Stimulated activated naive CD8-positive, alpha-beta T cell treated with anti-CD3 and anti-CD28 coated beads, Interleukin-15, Interleukin-2, amounts not matched to agents 100 U/mL and 50 U/mL, for 24 hours (primary cell): ENCODE results near the gene ADAMTS12.

Source experiments
- ATAC-seq: fragments of 150-1000 bp; cut with Tn5 transposase; one replicate; pipeline ENCODE4 v1.10.0; 2021
- DNase-seq: peaks from one replicate; pipeline ENCODE4 v3.0.0; 2021

The ADAMTS12 gene

DNA sequence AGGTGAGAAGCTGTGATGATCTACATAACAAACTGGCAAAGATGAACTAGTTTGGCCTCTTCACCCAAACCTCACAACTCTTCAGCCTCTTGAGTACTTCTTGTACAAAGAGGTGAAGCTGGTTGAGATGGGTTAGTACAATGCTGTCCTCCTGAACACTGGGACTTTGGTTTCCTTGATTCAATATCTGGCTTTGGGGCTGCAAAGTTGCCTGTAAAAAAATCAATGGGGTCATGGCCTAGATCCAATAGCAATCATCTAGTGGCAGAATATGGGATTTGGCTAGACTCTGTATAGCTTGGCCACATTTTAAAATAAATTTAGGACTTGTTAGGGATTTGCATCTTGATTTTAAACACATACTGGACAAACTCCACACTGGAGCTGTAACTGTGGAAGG is 179.1 kb downstream of the ADAMTS12 start:
- no peak for DNase-seq
- ATAC-seq: no peak

DNA sequence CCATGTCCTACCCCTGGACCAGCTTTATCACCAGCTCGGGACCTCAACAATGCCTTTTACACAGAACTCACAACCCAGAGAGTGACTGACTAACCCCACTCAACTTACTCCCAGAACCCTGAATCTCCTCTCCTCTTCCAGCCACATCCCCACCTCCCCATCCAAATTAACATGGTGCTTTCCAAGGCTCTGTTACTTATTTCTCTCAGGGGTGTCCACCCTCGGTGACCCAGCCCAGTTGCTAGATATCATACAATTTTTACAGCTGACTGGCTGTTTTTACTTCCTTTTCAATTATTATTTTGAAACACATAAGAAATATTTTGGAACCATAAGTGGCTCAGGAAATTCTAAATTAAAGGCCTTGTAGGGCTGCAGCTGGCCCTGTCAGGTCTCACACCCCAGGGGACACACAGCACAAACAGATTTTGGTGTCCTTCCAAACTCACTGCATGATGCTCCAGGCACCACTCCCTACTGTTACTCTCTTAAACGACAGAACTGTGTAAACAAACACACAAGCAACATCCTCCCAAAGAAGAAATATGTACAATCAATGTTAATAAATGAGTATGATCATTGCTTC is 180.6 kb downstream of the ADAMTS12 start:
- DNase-seq: no peak
- no peak for ATAC-seq

DNA sequence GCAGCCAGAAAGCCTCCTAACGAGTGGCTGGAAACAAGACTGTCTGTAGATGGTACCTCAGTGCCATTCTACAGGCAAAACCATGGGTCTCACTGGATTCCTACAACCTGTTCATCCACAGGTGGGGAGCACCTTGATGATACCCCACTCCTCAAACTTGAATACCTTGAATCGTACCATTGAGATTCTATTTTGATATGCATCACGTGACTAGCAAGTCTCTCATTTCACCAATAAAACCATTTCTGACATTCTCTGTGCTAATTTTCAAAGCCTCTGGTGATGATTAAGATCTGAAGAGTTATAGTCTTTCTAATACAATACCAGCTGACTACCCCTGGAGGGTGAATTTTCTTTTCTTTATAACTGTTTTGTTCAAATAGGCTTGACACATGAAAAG is 188.9 kb downstream of the ADAMTS12 start:
- no peak for DNase-seq
- no peak for ATAC-seq

DNA sequence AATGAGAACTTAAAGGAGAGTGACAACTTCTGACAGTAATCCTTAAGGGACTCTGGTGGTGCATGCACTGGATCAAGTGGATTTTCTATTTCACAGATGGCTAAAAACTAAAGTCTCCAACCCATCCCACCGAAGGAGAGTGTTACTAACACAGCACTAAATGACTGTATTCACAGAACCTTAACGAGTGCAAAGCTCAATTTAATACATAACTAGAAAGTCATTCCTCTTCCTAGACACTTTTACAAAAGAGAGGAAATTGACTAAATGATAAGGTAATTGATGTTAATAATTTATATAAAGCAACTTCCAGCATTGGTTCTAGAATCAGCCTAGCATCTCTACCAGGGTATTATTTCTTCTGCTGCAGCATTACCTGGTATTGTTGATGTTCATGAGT is 189.8 kb downstream of the ADAMTS12 start:
- ATAC-seq (no peak), DNase-seq (no peak)

DNA sequence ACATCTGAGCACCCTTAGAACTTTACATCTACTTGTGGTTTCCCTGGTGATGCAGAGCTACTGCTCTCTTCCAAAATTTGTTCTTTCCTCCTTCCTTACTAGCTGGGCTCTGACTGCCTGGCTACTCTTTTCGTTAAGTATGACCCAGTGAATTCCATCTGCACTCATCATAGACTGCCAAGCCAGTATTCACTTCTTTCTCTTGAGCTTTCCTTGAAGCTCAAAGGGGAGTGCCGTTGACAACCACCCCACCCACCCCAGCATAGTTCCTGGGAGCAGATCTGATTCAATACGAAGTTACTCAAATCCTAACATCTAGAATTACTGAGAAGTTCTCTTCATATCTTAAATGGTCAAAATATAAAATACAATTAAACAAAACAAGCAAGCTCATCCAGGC is 190.5 kb downstream of the ADAMTS12 start:
- no peak for ATAC-seq

DNA sequence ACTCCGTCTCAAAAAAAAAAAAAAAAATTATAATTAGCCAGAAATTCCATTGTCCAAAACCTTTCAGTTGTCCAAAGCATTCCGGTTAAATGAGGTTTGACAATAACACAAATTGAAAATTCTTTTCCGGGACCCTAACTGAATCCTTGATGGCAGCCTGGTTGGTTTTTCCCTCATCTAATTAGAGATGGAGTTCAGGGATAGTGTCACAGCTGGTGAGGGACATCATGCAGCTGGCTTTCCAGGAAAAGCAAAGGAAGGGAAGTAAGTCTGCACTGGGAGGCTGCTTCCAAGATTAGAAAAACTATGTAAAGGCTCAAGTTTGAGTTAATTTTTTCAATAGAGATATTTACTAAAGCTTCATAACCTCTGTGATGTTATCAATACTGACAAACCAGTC is 195.4 kb downstream of the ADAMTS12 start:
- ATAC-seq: no peak
- no peak for DNase-seq

More for the DNA sequence above, 190.5 kb downstream of the ADAMTS12 start:
- DNase-seq: no peak

DNA sequence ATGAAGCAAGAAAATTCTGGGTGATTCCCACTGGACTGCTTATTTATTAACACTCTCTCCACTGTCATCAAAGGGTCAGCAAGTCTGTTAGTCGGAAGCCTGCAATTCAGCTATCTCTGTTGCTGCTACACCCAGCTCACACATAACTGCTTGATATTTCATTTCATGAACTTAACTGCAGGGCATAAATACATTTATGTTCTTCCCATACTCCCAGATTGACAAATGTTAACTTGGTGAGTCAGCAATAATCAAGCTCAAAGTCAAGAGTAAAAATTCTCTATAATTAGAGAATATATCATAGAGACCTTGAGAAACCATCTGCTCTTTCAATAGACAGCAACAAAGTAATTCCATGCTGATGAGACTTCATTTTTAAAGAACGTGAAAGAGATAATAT is 198.8 kb downstream of the ADAMTS12 start:
- DNase-seq: no peak

DNA sequence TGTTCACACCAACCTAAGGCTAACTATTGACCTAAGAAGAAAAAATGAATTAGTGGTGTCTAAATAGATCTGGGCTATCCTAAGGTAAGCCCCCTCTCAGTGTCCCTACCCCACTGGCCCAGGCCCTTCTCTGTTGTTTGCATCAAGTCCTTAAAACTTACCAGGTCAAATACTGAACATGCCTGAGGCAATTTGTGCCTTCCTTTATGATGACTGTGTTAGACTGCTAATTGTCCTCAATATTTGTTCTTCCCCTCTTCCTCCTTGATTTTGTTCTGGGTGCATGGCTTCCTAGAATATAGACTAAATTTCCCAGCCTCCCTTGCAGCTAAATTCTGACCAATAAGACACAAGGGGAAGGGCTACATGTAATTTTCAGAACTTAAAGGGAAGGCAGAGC is 199.9 kb downstream of the ADAMTS12 start:
- DNase-seq: no peak
- ATAC-seq: no peak

More for the DNA sequence above, 198.8 kb downstream of the ADAMTS12 start:
- no peak for ATAC-seq

DNA sequence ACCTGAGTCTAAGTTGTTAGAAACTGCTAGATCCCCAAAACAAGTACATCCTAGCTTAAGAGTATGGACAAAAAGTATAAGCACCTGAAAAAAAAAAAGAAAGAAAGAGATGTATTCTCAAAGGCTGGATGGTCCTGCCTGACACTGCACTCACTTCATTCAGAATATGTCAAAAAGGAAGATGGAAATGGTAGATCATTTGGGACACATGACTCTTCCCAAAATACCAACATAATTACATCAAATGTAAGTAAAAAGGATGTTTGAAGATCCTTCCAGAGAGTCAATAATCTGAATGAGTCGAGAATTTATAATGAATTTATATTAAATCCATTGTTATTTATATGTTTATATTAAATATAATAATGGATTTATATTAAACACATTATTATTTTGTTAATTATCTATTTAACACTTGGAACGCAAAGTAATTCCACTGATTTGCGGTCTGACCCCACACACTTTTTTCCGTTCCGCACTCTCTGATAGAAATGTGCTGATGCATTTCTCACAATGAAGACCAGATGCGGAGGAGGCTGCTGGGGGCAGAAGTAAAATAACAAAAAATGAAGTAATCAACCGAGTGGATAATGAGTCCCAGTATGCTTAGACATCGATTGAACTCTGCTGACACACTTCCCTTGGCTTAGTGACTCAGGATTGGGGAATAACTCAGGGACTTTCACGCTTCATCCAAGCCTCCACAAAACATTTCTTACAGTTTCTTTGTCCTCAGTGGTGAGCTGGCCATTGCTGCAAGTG is 201.2 kb downstream of the ADAMTS12 start:
- DNase-seq: no peak
- ATAC-seq: no peak

DNA sequence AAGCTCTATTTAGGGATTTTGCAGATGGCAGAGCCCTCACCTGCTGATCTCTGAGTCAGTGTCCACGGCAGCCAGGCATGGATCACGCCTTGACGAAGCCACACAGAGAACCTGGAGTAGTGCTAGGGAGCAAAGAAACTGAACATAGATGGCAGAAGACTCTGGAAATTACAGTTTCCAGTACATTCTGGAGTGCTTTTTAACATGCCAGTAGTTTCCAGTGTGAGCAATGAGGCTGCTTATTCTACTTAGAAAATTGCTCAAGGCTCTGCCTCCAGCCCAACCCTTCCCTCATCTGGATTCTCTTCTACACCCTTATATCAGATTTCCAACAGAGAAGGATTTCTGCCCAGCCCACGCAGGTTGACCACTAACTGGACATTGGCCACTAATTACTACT is 203.3 kb downstream of the ADAMTS12 start:
- ATAC-seq (no peak), DNase-seq (no peak)

DNA sequence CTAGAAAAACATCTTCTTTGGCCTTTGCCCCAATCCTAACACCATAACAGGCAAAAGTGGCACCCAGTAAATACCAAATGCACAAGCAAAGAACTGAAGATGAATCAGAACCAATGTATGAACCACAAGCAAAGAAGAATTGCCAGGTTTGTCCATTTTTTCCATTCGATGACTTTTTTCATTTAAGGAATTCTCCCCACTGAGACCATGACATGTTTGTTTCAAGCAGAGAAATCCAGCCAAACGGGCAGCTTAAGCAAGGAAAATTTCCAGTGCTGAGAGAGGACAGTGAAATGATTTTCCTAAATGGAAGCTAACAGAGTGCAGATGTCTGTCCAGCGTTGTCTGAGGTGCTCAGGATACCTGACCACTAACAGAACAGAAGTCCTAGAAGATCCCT is 203.7 kb downstream of the ADAMTS12 start:
- ATAC-seq (no peak), DNase-seq (no peak)

DNA sequence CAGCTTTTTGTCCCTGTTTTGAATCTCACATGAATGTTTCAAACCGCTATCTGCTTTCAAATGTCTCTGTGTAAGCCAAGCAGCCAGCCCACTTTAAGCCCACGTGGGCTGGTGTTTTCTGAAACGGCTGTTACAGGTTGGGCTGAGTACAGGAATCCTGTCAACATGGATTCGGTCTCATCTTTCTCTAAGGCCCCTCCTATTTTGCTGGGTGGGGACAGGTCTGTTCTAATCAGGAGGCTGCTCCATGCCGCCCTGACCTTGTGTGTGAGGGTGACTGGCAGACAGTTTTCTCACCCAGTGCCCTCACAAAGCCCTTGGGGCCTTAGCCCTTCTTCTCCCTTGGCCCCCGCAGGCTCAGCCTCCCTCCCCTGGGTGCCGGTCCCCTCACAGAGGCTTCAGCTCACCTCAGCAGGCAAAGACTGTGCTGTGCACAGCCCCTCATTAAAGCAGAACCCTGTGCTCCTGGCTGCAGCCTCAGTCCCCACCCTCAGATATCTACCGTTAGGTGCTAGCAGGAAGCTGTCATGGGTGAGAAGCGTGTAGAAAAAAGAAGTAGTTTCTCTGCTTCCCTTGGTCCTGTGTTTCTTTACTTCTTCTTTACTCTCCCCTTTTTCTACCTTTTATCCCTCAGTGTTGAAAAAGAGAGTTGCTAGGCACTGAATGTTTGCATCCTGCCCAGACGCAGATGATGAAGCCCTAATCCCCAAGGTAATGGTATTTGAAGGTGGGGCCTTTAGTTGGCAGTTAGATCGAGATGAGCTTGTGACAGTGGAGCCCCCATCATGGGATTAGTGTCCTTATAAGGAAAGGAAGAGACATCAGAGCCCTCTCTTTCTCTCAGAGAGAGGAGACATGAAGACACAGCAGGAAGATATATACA is 205.7 kb downstream of the ADAMTS12 start:
- no peak for ATAC-seq

DNA sequence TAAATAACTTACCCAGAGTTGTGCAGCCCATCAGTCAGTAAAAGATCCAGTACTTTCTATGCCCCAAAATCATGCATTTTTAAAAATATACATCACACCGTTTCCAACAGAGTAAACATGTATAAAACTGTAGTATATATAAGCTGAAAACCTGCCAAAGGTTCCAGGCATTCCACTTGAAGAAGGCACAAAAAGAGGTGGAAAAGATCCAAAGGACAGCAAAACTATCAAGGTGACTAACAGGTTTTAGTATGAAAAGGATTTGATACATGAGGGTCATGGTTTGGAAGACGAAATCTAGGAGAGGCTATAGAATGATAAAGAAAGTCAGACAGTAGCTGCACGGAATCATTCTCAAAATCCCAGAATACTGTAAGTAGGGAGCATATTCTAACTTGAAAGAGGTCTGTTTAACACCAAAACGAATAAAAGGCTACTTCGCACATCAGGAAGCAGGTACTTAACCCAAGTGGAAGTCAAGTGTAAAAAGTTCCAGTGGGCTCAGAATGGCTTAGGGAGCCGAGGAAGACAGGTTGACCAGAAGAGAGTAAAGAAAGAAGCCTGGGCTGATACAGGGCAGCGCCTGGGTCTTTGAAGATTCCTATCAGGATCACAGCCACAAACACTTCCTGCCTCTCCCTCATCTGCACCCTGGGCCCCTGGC is 207.2 kb downstream of the ADAMTS12 start:
- DNase-seq (no peak), ATAC-seq (no peak)

More for the DNA sequence above, 205.7 kb downstream of the ADAMTS12 start:
- DNase-seq: no peak

DNA sequence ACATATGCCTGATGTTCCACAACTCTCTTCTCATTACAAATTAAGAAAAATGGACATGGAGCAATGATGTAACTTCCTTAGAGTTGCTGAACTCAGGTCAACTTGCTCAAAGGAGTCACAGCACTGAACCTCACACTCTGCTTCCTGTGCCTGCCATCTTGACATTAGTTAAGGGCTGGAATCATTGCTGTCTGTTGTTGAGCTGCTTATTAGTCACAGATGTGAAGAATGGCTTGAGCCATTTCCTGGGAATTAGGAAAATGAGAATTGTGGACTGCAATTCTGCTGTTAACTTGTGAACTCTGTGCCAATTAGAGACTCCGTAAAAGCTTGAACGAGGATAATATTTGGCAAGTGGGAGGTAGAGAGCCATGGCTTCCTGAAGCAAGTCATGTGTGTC is 212.0 kb downstream of the ADAMTS12 start:
- ATAC-seq (no peak), DNase-seq (no peak)

DNA sequence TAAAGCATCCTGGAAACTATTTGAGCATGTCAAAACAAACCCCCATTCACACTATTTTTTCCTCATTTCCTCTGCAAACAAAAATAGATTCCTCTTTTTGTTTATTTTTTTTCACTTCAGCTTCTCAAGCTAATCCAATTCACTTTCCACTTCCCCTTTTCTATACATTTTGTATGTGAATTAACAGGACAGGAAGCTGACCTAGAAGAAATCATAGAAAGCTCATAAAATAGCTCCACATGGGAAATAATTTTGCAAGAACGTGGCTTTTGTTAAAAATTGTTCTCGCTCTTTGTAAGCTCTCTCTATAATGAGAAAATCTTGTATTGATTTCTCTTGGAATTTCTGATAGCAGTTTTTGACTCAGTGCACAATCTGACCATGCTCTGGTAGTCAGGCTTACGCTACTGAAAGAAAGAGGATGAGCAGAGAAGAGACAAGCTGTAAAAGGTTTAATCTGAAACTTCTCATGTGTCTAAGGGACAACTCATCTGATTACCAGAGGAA is 215.8 kb downstream of the ADAMTS12 start:
- no peak for ATAC-seq
- no peak for DNase-seq

DNA sequence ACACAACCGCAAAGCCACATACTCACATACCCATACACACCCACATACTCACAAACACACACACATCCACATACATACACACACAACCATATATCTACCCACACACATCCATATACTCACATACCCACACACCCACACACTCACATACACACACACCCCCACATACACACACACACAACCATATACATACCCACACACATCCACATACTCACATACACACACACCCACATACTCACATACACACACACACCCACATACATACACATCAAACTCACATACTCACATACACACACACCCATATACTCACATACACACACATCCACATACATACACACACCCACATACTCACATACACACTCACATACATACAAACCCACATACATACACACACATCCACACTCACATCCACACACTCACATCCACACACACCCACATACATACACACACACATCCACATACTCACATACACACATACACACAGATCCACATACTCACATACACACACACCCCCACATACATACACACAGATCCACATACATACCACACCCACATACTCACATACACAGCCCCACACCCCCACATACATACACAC is 220.0 kb downstream of the ADAMTS12 start:
- no peak for ATAC-seq

DNA sequence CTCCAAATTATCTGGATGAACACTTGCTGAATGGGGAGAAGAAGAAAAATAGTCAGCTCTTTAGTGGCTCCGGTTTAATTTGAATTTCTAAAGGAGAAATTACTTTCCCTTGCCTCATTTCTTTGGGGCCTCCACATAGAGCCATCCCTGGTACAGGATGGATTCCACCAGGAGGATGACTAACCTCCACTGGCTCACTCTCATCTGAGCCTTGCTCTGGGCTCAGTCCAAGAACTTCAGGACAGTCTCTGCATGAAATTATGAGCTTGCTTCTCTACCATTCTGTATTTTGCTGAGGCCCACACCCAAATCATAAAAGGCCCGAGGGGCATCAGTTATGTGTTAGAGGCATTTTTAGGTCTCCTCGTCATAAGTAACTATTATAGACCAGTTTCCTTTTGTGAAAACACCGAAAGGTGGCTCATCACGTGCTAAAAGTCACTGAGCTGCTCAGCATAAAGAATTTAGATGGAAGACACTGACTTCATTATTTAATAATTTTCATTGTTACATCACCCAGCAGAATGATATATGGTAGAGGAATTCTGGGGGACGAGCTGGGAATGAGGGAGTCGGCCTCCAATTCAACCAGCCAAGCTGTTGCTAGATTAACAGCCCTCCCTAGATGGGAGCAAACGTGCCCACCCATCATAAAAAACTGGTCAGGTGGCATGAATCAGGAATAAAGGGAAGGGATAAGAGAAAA is 228.9 kb downstream of the ADAMTS12 start:
- no peak for ATAC-seq
- no peak for DNase-seq

More for the DNA sequence above, 220.0 kb downstream of the ADAMTS12 start:
- no peak for DNase-seq

DNA sequence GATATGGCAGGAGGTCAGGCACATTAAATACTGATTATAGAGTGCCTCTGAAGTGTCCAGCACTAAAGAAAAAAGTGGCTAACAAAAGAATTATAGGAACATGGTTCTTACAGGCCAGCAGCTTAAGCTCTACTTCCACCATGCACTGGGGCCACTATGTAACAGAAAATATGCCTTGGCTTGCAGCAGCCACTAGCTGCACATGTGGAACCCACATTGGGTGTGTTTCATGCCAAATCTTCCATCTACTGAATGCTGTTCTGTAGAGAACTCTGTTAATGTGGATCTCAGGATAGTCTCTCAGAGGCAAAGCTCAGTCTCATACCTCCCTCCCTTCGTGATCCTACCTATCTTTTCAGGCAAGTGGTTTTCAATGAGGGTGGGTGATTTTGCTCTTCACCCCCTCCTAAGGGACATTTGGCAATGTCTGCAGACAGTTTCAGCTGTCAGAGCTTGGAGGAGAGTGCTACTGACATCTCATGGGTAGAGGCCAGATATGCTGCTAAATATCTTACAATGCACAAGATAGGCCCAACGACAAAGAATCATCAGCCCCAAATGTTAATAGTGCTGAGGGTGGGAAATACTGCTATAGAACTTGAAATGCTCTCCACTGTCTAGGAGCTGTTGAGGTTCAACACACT is 232.1 kb downstream of the ADAMTS12 start:
- ATAC-seq (no peak), DNase-seq (no peak)

DNA sequence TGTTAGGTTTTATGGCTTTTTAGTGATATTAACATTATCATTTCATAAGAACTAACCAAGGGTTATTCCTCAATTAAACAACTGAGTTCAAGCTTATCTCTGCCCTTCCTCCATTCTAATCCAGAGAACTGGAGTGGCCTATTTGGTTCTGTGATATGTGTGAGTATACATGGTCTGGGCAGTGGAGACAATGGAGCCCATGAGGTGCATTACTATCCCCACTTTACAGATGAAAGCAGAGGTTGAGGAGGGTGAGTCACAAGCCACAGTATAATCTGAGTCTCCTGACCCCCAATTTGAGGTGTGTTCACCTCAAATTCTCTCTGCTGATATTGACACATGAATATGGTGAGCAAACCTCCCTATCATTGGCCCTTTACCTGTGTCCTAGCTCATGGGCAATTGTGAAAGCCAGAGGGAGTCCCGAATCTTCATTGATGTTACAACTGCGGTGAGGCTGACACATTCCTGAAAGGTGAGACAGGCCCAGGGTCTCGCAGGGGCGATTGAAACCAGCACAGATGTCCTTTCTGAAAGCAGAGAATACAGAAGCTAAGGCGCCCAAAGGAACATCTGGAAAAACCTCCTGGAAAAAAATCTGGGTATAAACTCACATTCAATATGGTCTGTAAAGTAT is 233.9 kb downstream of the ADAMTS12 start:
- DNase-seq: no peak
- no peak for ATAC-seq

DNA sequence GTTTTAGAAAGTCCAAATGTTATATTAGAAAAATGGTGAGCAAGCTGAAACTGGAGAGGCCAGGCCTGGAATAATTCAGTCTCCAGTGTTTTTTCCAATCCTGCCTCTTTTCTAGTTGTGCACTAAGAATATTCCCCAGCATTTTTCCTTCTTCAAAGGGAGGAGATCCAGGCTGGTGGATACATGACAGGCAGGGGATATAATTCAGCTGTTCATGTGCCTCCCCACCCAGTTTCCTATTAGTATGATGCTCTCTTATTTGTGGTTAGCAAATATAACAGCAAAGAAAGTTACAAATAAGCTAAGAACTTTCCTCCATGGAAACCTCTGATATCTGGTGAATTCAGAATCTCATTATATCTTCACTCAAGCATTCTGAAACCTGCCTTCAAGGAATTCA is 234.6 kb downstream of the ADAMTS12 start:
- no peak for ATAC-seq
- no peak for DNase-seq
